Hypothalamus (tissue), 51 donors: ENCODE data around the gene ZNF654.
A peak's percentile ranks its signal among the peaks of the same experiment; 100 is the strongest.
"Not testable (repeated sequence)": the region's sequence is repeated elsewhere in the genome, so short reads cannot be mapped to it uniquely, and the experiment has no call there.

Experiments used
- DNase-seq, 51 donors: peaks; one replicate each; lab custom pipeline; 2025; lab: John Stamatoyannopoulos, UW

ZNF654 gene

DNA sequence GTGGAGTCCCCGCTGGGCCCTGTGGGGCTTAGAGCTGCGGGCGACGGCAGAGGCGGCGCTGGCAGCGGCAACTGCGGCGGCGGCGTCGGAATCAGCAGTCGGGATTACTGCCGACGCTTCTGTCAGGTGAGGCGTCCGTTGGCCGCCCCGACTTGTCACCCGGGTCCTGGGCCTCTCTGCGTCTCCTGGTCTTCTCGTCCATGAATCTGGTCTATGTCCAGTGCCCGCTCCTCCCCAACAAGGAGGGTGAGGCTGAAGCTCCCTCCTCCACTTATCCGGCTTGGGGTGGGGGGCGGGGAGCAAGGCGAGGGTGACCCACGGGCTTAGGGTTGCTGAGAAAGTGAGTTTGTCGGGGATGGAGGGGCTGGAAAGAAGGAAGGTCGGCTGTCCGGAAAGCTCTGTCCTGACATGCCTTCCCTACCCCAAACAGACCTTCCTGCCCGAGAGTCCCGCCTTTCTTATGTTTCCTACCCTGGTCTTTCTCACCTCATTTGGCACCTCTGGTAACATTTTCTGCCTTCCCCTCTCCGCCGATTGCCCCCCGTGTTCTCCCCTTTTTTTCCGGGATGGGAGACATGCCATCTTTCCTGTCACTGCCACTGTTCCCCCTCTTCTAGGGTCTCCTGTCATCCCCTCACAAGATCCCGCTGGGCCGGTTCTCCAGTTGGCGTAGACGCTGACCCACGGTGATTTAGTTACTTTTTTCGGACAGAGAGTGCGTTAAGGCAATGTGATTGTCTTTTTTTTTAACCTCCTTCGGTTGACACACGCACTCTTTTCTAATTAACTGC lies 520 bp downstream of the ZNF654 start:
- peak in 24 of 51 donors; percentile 5 to 93 (median 44) for DNase-seq

DNA sequence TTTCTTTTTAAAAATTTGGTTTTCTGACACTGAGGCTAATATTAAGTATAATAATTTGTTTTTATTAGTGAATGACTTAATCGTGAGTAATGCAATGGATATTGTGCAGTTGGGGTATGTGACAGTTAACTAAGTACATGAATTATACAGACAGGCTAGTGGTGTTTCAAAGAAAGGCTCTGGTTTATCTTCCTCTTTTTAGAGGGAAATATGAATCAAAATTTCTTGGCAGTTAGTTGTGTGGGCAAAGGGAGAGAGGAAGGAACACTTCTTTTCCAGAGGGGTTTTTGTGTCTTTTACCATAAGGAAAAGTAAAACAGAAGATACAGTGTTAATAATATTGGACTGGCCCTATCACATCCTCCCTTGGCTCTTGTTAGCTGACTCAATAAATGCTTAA lies 2.7 kb downstream of the ZNF654 start:
- DNase-seq, result no peak

- DNase-seq, result no peak
These were observed 16.0 kb downstream of the ZNF654 start for GRCh38 chr3:88075072-88075471.

- no peak for DNase-seq
These were observed 16.4 kb downstream of the ZNF654 start for GRCh38 chr3:88075497-88075896.

GRCh38 chr3:88076712-88077111 lies 17.7 kb downstream of the ZNF654 start:
- DNase-seq, result no peak

DNA sequence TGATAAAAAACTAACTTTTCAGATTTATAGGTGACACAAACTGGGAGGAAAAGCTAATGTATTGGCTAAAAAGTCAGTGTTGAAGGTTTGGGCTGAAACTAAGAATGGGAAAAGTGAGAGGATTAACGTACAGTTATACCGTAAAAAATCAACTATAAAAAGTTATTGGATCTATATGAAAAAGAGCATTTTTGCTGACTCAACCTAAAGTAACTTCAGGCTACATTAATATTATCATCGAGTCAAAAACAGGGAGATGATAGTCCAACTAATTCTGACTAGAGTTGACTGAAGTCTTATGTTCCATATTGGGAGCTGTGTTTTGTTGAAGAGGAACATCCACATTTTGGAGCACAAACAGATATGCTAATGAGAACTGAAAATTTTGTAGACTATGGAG lies 19.9 kb downstream of the ZNF654 start:
- DNase-seq, result no peak

- DNase-seq, result no peak
These were observed 23.8 kb downstream of the ZNF654 start for GRCh38 chr3:88082854-88083253.

DNA sequence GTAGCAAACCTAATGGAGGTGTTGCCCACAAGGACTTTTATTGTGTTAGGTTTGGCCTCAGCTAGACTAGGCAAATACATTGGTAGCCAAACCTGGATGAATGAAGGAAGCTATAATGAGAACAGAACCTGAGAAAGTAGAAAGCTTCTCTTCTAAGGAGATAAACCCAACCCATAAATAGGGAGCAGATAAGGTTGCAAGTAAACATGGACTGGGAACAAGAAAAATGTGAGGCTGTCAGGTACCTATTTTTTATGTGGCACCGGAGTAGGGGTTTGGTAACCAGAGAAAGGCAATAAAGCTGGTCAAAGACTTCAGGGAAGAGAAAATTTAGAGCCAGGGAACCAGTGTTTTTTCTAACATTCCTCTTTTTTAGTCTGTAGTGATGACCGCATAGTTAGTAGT lies 25.0 kb downstream of the ZNF654 start:
- DNase-seq, result no peak

GRCh38 chr3:88090681-88091080 lies 31.6 kb downstream of the ZNF654 start:
- DNase-seq, result no peak

DNA sequence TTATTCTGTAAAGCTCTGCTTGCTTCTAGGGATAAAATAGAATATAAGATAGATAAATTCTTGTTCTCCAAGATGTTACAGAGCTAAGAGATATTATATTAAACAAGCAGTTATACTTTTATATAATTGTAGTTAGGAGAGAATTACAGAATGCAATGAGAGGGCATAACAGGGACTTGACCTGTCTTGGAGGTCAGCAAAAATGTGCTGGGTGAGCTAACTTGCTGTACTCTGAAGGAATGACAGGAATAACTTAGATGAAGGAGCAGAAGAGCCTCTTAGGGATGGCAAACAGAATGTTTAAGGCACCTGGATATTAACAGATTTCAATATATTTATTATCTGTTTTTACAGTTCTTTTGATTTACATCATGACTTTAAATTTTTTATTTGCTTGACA lies 33.2 kb downstream of the ZNF654 start:
- DNase-seq, result no peak

- DNase-seq, result no peak
These were observed 34.2 kb downstream of the ZNF654 start for GRCh38 chr3:88093266-88093665.

- no peak for DNase-seq
These were observed 42.1 kb downstream of the ZNF654 start for GRCh38 chr3:88101142-88101541.

DNA sequence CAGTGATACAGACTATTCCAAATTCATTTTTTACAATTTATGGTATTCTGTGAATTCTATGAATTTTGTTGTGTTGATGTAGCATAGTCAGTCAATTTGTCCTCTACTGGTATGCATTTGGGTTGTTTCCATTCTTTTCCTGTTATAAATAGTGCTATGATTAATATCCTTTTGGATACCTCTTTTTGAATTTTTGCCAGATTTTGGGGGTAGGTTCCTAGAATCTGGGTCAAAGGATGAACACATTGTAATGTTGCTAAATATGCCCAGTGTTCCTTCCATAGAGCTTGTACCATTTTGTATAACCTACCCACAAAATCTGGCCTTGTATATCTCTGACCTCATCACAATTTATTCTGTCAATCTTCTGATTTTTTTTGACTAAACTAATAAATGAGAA lies 46.3 kb downstream of the ZNF654 start:
- DNase-seq, result no peak

- DNase-seq, result no peak
These were observed 53.2 kb downstream of the ZNF654 start for GRCh38 chr3:88112289-88112688.

DNA sequence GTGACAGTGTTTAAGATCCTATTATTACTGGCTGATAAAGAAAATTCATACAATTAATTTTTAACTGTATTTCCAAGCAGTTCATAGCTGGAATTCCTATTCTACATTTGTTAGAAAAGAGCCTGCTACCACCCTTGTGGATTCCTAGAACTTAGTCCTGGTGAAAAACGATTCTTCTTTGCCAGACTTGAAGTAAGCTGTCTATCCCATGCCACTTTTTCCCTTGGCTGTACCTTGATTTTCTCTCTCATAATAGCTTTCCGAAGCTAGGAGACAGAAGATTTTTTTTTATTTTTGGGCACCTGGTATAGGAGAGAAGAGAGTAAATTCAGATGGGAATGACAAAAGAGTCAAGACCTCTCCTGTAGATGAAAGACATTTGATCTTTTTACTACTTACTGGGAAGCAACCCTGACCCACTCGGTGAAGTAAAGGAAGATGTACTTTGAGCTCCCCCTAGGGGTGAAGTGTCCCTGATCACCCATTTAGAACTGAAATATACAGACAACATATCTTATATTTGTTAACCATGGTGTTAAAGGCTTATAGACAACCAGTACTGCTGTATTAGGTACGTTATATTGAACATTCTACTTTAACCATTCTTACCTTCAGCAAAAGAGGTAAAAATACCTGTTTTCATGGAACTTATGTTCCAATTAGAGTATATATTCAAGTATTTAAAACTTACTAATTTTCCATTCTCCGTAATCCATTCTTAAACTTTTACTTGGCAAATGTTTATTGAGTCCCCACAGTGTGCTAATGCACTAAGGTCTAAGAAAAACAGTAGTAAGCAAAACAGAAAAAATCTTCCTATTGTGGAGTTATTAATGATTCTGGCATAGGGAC lies 54.5 kb downstream of the ZNF654 start:
- DNase-seq, result peak in 20 of 51 donors; percentile 1 to 71 (median 20)

DNA sequence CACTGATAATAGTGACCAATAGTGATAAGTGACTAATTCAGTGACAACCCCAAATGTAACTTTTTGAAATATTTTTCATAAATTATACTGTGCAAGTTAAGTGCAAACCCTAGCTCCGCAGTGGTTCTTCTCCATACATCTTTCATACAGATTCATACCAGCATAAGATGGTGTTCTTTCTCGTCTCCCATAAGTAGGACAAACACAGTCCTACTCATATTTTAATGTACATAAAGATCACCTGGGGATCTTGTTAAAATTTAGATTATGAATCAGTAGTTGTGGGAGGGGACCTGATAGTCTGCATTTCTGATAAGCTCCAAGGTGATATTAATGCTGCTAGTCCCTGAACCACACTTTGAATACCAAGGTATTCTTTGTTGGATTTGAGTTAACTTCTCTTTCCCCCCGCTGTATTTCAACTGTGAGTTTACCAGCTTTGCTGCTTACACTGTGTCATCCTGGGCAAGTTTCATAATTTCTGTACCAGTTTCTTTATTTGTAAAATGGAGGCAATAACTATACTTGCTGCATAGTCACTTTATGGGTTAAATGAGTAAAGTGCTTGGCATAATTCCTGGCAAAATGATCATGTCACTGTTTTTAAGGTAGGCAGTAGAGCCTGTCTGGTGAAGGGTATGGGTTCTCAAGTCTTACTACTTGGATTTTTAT lies 56.0 kb downstream of the ZNF654 start:
- DNase-seq, result no peak

GRCh38 chr3:88117683-88118082 lies 58.6 kb downstream of the ZNF654 start:
- DNase-seq, result no peak

DNA sequence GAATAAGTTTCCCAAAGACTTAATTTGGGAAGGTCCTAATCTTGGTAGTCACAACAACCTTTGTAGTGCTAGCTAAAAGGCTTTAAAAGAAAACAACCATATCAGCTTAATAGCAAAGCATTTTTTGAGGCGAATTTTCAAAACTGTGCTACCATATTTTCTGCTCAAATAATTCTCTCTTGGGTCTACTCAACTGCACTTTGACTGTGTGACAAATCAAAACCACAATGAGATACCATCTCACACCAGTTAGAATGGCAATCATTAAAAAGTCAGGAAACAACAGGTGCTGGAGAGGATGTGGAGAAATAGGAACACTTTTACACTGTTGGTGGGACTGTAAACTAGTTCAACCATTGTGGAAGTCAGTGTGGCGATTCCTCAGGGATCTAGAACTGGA lies 59.5 kb downstream of the ZNF654 start:
- not testable (repeated sequence) for DNase-seq

DNA sequence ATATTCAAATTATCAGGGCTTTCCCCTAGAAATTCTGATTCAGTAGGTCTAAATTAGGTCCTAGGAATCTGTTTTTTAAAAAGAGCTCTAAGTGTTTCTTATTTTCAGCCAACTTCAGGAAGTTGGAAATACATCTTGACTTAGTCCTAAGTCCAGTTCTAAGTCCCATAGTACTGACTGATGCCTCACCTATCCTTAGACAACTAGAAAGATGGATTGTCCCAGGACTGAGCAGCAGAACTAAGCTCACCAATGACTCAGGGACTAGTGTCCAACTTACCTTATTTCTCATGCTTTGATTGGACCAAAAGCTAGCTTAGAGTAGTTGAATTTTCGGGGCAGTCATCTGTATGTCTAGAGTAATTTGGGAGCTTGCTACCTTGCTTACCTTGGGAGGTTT lies 64.5 kb downstream of the ZNF654 start:
- no peak for DNase-seq

DNA sequence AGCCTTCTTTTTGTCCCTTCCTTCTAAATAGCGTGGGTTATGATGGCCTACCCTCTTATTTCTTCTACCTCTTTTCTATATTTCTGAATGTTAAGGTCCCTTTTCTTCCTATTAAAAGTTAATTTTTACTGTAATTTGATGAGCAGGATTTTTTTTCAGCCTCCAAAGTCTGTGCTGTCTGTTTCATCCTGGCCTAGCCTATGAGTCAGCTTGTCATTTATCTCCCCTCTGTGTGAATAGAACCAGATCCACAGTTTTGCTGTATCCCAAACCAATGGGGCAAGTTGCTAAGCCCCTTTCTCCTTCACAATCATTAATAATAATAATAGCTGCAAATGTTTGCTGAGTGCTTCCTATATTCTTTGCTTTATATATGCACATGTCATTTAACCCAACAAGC lies 72.6 kb downstream of the ZNF654 start:
- no peak for DNase-seq

DNA sequence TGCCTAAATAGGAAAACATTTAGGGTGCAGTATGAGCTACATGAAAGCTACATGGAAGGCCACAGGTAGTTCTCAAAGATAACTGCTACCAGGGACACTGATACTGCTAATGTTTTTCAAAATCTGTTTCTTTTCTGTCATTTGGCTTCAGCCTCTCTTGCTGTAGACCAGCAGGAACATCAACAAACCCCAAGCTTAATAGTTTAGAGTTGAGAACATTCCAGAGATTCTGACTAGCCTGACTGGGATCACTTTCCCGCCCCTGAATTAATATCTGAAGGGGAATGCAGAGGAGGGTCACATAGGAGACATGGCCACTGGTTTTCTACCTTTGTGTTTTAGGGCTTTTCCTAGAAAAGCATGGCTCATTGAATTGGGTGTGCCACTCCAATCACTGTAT lies 73.8 kb downstream of the ZNF654 start:
- no peak for DNase-seq
